Endothelial cell (in vitro differentiated cells): ENCODE data around the gene ZFYVE26. TPM values are rescaled to one million over a fixed set of nuclear protein-coding genes. Genes with fewer than 3 reads are reported as not detected.

Source experiments
- DNase-seq: peaks from one replicate; pipeline ENCODE4 v3.0.0; 2021; ENCODE audit warnings: low spot score
- H3K27ac Mint-ChIP-seq: one replicate; pipeline ENCODE4 v1.8.0; 2021; ENCODE audit warnings: mixed read lengths, inconsistent platforms; ENCODE audit not compliant: unreplicated experiment
- H3K27me3 Mint-ChIP-seq: one replicate; pipeline ENCODE4 v1.8.0; 2021; ENCODE audit warnings: mild to moderate bottlenecking, moderate library complexity, mixed read lengths, inconsistent platforms; ENCODE audit not compliant: unreplicated experiment
- H3K36me3 Mint-ChIP-seq: one replicate; pipeline ENCODE4 v1.8.0; 2021; ENCODE audit warnings: mild to moderate bottlenecking, low read depth, mixed read lengths, inconsistent platforms; ENCODE audit not compliant: unreplicated experiment
- H3K4me1 Mint-ChIP-seq: one replicate; pipeline ENCODE4 v1.8.0; 2021; ENCODE audit warnings: mild to moderate bottlenecking, mixed read lengths, inconsistent platforms; ENCODE audit not compliant: unreplicated experiment
- H3K4me3 Mint-ChIP-seq: one replicate; pipeline ENCODE4 v1.8.0; 2021; ENCODE audit warnings: mild to moderate bottlenecking, mixed read lengths, inconsistent platforms; ENCODE audit not compliant: unreplicated experiment
- H3K9me3 Mint-ChIP-seq: one replicate; pipeline ENCODE4 v1.8.0; 2021; ENCODE audit warnings: mixed read lengths, inconsistent platforms; ENCODE audit not compliant: unreplicated experiment
- total RNA-seq: library from RNA; stranded (reverse); fragmentation: NEBNext Ultra II Directional; extraction: Animal tissue kit (Norgen Biotek cat#: 25700); gene quantifications from one replicate; pipeline ENCODE4 v1.2.1, GENCODE V29; 2021; ENCODE audit not compliant: unreplicated experiment
- TF ChIP-seq, protein P1 (sequence below): fragments of 200-600 bp; sonication (generic); IDR thresholded peaks from one replicate; pipeline ENCODE4 v1.5.0; 2021; ENCODE audit warnings: antibody characterized with exemption; ENCODE audit not compliant: unreplicated experiment

ZFYVE26 gene
- total RNA-seq, 1 donor from 2014 or later = 28.9 TPM

DNA sequence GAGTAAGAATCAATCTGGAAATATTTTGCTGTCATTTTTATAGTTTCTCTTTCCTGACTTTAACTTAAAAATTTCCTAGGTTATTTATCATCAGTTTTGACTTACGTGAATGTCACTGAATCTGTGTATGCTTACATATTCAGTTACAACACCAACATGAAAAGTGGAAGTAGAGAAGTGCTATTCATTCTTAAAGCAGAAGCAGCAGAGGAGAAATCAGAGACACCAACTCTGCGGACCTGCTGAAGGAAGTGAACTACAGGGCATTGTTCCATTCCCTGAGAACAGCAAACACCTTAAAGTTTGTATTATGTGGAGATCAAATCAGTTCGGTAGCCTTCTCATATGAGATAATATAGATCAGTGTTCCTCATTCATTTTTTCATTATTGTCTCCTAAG is 37.3 kb upstream of the ZFYVE26 start:
- Mint-ChIP-seq H3K27ac (no peak overlapping the region), H3K36me3 (no peaks in the 10 kb centered on the region), H3K4me3 (no peak overlapping the region), H3K4me1 (no peaks in the 10 kb centered on the region), H3K27me3 (no peaks in the 10 kb centered on the region), H3K9me3 (no peaks in the 10 kb centered on the region)
- DNase-seq = no peak
- TF ChIP-seq, protein P1, sequence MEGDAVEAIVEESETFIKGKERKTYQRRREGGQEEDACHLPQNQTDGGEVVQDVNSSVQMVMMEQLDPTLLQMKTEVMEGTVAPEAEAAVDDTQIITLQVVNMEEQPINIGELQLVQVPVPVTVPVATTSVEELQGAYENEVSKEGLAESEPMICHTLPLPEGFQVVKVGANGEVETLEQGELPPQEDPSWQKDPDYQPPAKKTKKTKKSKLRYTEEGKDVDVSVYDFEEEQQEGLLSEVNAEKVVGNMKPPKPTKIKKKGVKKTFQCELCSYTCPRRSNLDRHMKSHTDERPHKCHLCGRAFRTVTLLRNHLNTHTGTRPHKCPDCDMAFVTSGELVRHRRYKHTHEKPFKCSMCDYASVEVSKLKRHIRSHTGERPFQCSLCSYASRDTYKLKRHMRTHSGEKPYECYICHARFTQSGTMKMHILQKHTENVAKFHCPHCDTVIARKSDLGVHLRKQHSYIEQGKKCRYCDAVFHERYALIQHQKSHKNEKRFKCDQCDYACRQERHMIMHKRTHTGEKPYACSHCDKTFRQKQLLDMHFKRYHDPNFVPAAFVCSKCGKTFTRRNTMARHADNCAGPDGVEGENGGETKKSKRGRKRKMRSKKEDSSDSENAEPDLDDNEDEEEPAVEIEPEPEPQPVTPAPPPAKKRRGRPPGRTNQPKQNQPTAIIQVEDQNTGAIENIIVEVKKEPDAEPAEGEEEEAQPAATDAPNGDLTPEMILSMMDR = no peak

DNA sequence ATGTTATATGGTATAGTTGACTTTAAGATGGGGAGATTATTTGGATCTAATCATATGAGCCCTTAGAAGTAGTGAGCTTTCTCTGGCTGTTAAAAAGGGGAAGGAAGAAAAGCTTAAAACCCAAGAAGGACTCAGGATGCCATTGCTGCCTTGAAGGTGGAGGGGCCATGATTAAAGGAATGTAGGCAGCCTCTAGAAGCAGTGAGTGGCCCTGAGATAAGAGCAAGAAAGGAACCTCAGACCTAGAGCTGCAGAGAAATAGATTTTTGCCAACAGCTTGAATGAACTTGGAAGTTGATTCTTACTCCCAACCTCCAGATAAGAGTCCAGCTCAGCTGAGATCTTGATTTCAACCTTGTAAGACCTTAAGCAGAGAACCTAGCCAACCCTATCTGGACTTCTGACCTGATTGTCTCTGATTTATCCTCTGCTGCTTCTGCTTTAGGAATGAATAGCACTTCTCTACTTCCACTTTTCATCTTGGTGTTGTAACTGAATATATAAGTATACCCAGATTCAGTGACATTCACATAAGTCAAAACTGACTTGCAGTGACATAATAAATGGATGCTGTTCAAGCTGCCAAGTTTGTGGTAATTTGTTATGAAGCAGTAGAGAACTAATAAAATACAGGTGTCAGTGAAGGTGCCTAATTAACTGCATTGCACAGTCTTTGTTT is 36.7 kb upstream of the ZFYVE26 start:
- no peaks in the 10 kb centered on the region for H3K36me3 Mint-ChIP-seq
- H3K27ac Mint-ChIP-seq = no peak overlapping the region
- TF ChIP-seq, protein P1 = no peak
- no peaks in the 10 kb centered on the region for H3K4me1 Mint-ChIP-seq
- no peak overlapping the region for H3K4me3 Mint-ChIP-seq
- H3K9me3 Mint-ChIP-seq = no peaks in the 10 kb centered on the region
- peaks cover 2% of the 10 kb centered on the region for H3K27me3 Mint-ChIP-seq
- no peak for DNase-seq

DNA sequence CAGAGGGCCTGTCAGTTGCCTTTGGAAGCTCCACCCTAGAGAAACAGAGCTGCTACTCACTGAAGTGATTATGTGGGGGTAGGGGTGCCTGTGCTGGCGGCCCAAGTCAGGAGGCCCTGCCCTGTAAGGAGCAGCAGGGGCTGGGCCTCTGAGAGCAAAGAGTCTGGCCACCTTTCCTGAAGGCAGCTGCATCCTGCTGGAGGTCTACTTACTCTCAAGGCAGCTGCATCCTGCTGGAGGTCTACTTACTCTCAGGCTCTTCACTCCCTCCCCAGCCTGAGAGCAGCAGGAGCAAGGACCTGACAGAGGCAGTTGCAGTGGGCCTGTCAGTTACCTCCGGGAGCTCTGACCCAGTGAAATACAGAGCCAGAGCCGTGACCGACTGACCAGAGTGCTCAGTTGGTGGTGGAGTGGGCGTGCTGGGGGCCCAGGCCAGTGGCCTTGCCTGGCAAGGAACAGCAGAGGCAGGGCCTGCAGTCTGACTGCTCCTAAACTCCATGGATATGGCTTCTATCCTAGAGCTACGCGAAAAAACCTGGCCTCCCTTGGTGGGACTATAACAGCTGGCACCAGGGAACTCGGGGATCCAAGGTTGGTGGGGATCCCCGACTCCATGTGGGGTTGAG is 35.5 kb upstream of the ZFYVE26 start:
- H3K27ac Mint-ChIP-seq = no peak overlapping the region
- no peak for DNase-seq
- peaks cover 3% of the 10 kb centered on the region for H3K36me3 Mint-ChIP-seq

DNA sequence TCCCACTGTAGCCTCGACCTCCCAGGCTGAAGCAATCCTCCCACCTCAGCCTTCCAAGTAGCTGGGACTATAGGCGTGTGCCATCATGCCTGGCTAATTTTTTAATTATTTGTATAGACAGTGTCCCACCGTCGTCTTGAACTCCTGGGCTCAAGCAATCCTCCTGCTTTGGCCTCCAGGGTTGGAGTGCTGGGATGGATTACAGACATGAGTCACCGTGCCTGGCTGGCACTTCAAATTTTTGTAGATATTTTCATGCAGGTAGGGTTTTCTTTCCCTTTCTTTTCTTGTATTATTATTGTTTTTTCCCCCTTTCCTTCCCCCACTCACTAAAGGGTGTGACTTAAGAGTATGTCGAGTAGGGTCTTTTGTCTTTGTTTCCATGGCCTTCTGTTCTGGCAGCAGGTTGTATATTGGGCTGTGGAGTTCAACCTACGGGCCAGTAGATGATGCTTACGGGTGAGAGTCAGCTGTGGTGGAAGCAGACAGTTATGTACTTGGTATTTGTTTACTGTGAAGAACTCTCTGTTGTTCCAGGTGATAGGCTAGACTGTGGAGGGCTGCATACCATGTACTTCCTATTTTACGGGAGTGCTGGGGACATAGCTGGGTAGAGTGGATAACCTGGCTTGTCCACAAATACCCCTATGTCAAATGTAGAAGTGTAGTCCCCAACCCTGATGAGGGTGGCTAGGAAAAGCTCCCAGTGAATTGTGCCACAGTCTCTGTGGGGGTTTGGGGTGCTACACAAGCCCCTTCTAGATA is 33.9 kb upstream of the ZFYVE26 start:
- Mint-ChIP-seq H3K27me3 (peaks cover 2% of the 10 kb centered on the region), H3K4me3 (no peak overlapping the region), H3K36me3 (peaks cover 4% of the 10 kb centered on the region), H3K9me3 (no peaks in the 10 kb centered on the region), H3K4me1 (no peaks in the 10 kb centered on the region), H3K27ac (no peak overlapping the region)
- TF ChIP-seq, protein P1 = no peak
- DNase-seq = no peak

More for the DNA sequence above, 35.5 kb upstream of the ZFYVE26 start:
- no peaks in the 10 kb centered on the region for H3K4me1 Mint-ChIP-seq
- TF ChIP-seq, protein P1 = no peak
- no peaks in the 10 kb centered on the region for H3K9me3 Mint-ChIP-seq
- H3K4me3 Mint-ChIP-seq = no peak overlapping the region
- H3K27me3 Mint-ChIP-seq = peaks cover 2% of the 10 kb centered on the region
